Endothelial cell of umbilical vein (primary cell): ENCODE results near the gene SLC7A8. TPM values are rescaled to one million over a fixed set of nuclear protein-coding genes. Genes with fewer than 3 reads are reported as not detected.

Source experiments
- BruUV-seq: library from RNA; stranded (reverse); fragments of 400-500 nt; replicated peaks from 2 replicates; lab custom pipeline; 2021; lab: Mats Ljungman, UMichigan
- CTCF ChIA-PET: fragments of 300-600, 350-600 bp; sonication (Branson Sonifier 250); formaldehyde crosslinking; loops from one replicate; lab custom pipeline; 2021; ENCODE audit warnings: antibody characterized with exemption, inconsistent platforms; lab: Charles Lee
- POLR2A ChIA-PET: fragments of 300-600, 350-600 bp; sonication (Branson Sonifier 250); formaldehyde crosslinking; loops from one replicate; lab custom pipeline; 2021; ENCODE audit warnings: antibody characterized with exemption, inconsistent platforms; lab: Charles Lee
- DNase-seq: peaks from one replicate; pipeline ENCODE4 v3.0.0-alpha.2; 2011; ENCODE audit warnings: low read depth, low spot score
- FAIRE-seq: peaks from 2 replicates; lab custom pipeline; 2011; peaks lifted over from hg19 to GRCh38; lab: Jason Lieb, UNC
- H2AFZ ChIP-seq: 2 replicates; pipeline ENCODE4 v1.6.0; 2012; ENCODE audit warnings: low read depth, low read length, control low read depth, inconsistent platforms
- H3K27ac ChIP-seq: 2 replicates; pipeline ENCODE4 v1.5.1; 2011; ENCODE audit warnings: low read depth, mild to moderate bottlenecking, control low read depth, low read length, moderate library complexity; ENCODE audit not compliant: insufficient read depth
- H3K27me3 ChIP-seq, 2 experiments: 2 replicates each; pipeline versions ENCODE4 v1.6.0 to v1.6.1; 2011; ENCODE audit warnings: low read length in 2 of 2, mixed read lengths in 1 of 2; ENCODE audit not compliant: control insufficient read depth in 2 of 2, insufficient read depth in 2 of 2
- H3K36me3 ChIP-seq, 2 experiments: 2 replicates in 1 of 2; 3 replicates in 1 of 2; pipeline ENCODE4 v1.5.1; 2011; ENCODE audit warnings: low read length in 2 of 2, mild to moderate bottlenecking in 1 of 2, moderate library complexity in 1 of 2; ENCODE audit not compliant: control insufficient read depth in 2 of 2, insufficient read depth in 2 of 2; ENCODE audit errors: extremely low read depth in 1 of 2
- H3K4me1 ChIP-seq: 3 replicates; pipeline ENCODE4 v1.5.1; 2011; ENCODE audit warnings: mild to moderate bottlenecking, low read length; ENCODE audit not compliant: control insufficient read depth, insufficient read depth; ENCODE audit errors: extremely low read depth
- H3K4me2 ChIP-seq: 2 replicates; pipeline ENCODE4 v1.6.1; 2011; ENCODE audit warnings: low read length, control low read depth, mixed read lengths; ENCODE audit not compliant: insufficient read depth
- H3K4me3 ChIP-seq, 3 experiments: fragments of 200-600 bp in 1 of 3; sonication (generic), shearing (Covaris generic) in 1 of 3; replicated peaks in 1 of 3; 2 replicates each; pipeline ENCODE4 v1.5.1; 2011 to 2016; ENCODE audit warnings: control low read depth in 3 of 3, low read length in 3 of 3, mild to moderate bottlenecking in 2 of 3, inconsistent platforms in 1 of 3, low read depth in 1 of 3, moderate library complexity in 1 of 3; ENCODE audit not compliant: insufficient read depth in 1 of 3
- H3K79me2 ChIP-seq: 2 replicates; pipeline ENCODE4 v1.6.0; 2012; ENCODE audit warnings: low read length, inconsistent platforms; ENCODE audit not compliant: control insufficient read depth, insufficient read depth
- H3K9ac ChIP-seq: replicated peaks from 2 replicates; pipeline ENCODE3; 2011; ENCODE audit warnings: low read length, control low read depth; ENCODE audit not compliant: insufficient read depth; ENCODE audit errors: extremely low read depth
- H3K9me1 ChIP-seq: replicated peaks from 3 replicates; pipeline ENCODE4 v1.6.0; 2011; ENCODE audit warnings: mild to moderate bottlenecking, low read length; ENCODE audit not compliant: control insufficient read depth, insufficient read depth; ENCODE audit errors: extremely low read depth
- H3K9me3 ChIP-seq: replicated peaks from 2 replicates; pipeline ENCODE4 v1.5.1; 2012; ENCODE audit warnings: low read length, inconsistent platforms; ENCODE audit not compliant: control insufficient read depth, insufficient read depth
- H4K20me1 ChIP-seq: replicated peaks from 2 replicates; pipeline ENCODE3; 2011; ENCODE audit warnings: mild to moderate bottlenecking, low read length; ENCODE audit not compliant: control insufficient read depth, insufficient read depth; ENCODE audit errors: extremely low read depth
- FOS ChIP-seq: IDR thresholded peaks from 2 replicates; pipeline ENCODE4 v1.6.1; 2011; ENCODE audit warnings: mild to moderate bottlenecking, low read length, moderate library complexity, borderline replicate concordance; ENCODE audit not compliant: insufficient read depth
- GATA2 ChIP-seq: IDR thresholded peaks from 2 replicates; pipeline ENCODE4 v1.7.0; 2011; ENCODE audit warnings: low read depth, mild to moderate bottlenecking, moderate library complexity, mixed read lengths, low read length; ENCODE audit not compliant: insufficient read length, insufficient read depth
- POLR2AphosphoS5 ChIP-seq: IDR thresholded peaks from 2 replicates; pipeline ENCODE4 v1.6.1; 2012; ENCODE audit warnings: low read depth, mild to moderate bottlenecking, control low read depth, low read length, moderate library complexity; ENCODE audit not compliant: insufficient read depth
- dilution Hi-C: fragments of 300-500 bp; cut with MboI; formaldehyde crosslinking; loops from one replicate; pipeline ENCODE4 v1.15.0; 2019; ENCODE audit warnings: low sequenced_read_pairs; ENCODE audit not compliant: extremely low pct_ligation_motif_present
- intact Hi-C: fragments of 100-400 bp; cut with micrococcal nuclease; formaldehyde crosslinking; loops from one replicate; pipeline ENCODE4 v1.10.0; 2022
- polyA plus RNA-seq, 4 experiments: library from polyadenylated mRNA; depleted of rRNA in 3 of 4; stranded (reverse) in 3 of 4; unstranded in 1 of 4; fragments of >200 nt; gene quantifications; 2 replicates each; pipeline versions ENCODE4 v1.2.1 to v1.2.3, GENCODE V29; 2011 to 2012; ENCODE audit warnings: missing spikeins in 1 of 4
- total RNA-seq: library from RNA; stranded (reverse); gene quantifications from 2 replicates; pipeline ENCODE4 v1.2.3, GENCODE V29; 2021
- TF ChIP-seq, protein P1 (sequence below), 2 donors: IDR thresholded peaks; 1 replicate in 1 of 2; 2 replicates in 1 of 2; pipeline ENCODE4 v1.5.1; 2011; ENCODE audit warnings: low read length in 2 of 2, mild to moderate bottlenecking in 2 of 2, moderate library complexity in 2 of 2, control low read depth in 1 of 2, inconsistent platforms in 1 of 2, low read depth in 1 of 2; ENCODE audit not compliant: insufficient read depth in 1 of 2; ENCODE audit errors: extremely low read depth in 1 of 2

SLC7A8 gene
- total and polyA plus RNA-seq, 2 donors (not counting 3 experiments of a cell fraction or from before 2014, with no cell fraction given): 0.76 to 1.1 TPM

DNA sequence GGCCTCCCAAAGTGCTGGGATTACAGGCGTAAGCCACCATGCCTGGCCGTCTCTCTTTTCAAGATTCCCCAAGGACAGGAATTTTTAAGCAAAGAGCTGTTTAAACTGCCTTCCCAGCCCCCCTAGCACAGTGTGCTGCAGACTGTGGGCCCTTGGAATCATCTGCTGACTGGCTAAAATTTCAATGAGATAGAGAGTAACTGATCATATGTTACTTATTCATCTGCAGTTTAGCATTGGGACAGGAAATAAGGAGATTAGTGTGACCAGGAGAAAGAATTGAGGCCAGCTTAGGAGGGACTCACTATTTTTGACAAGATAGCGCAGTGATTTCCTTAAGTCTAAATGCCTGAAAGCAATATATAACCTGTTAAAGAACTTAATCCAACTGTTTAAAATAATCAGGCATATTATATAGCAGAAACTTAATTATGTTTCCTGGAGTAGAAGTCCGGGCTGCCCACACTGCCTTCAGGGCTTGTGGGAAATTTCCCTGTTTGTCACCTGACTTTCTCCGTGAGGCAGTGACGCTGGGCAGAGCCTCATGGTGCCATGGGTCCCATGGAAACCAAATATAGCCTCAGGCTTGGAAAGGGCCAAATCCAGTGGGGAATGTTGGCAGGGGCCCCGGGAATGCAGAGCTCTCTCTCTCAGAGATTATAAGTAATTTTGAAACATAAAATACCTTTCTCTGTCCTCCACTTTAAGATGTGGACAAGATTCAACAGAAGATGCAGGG is 41.6 kb downstream of the SLC7A8 start:
- Histone ChIP-seq H3K4me2 (no peak overlapping the region), H3K79me2 (no peaks in the 10 kb centered on the region), H3K4me1 (peaks cover 8% of the 10 kb centered on the region), H3K27me3 (no peaks in the 10 kb centered on the region), H3K9ac (no peak overlapping the region), H3K36me3 (no peaks in the 10 kb centered on the region), H2AFZ (no peak overlapping the region), H3K4me3 (no peak overlapping the region), H3K27ac (no peak overlapping the region), H3K9me3 (no peaks in the 10 kb centered on the region), H3K9me1 (no peaks in the 10 kb centered on the region), H4K20me1 (no peaks in the 10 kb centered on the region)
- dilution Hi-C loops (no loop called here), intact Hi-C loops (no loop called here)
- no TSS peak for BruUV-seq
- DNase-seq (no peak), FAIRE-seq (no peak)
- ChIA-PET POLR2A (interaction anchor here (0.6 kb wide), 2 partner anchors 46 to 50 kb away, joined by 4 read pairs; no protein-coding TSS in a partner anchor), CTCF (interaction anchor here (1.4 to 6.4 kb wide), 4 partner anchors 12 to 45 kb away, joined by 3 to 43 read pairs (median 4); no protein-coding TSS in a partner anchor)
- TF ChIP-seq, protein P1, sequence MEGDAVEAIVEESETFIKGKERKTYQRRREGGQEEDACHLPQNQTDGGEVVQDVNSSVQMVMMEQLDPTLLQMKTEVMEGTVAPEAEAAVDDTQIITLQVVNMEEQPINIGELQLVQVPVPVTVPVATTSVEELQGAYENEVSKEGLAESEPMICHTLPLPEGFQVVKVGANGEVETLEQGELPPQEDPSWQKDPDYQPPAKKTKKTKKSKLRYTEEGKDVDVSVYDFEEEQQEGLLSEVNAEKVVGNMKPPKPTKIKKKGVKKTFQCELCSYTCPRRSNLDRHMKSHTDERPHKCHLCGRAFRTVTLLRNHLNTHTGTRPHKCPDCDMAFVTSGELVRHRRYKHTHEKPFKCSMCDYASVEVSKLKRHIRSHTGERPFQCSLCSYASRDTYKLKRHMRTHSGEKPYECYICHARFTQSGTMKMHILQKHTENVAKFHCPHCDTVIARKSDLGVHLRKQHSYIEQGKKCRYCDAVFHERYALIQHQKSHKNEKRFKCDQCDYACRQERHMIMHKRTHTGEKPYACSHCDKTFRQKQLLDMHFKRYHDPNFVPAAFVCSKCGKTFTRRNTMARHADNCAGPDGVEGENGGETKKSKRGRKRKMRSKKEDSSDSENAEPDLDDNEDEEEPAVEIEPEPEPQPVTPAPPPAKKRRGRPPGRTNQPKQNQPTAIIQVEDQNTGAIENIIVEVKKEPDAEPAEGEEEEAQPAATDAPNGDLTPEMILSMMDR (IDR thresholded peaks at IDR 0.05; ENCODE audit: extremely low read depth in 1 of 2, insufficient read depth in 1 of 2, low read depth in 1 of 2, low read length in 2 of 2): no peak
- TF ChIP-seq POLR2AphosphoS5 (no peak), GATA2 (no peak), FOS (no peak)
